ENCODE measurements around the gene ZMYM2.

- TF ChIP-seq POLR2AphosphoS5 (IDR thresholded peaks at IDR 0.05), result no peak
- TF ChIP-seq, protein P1, sequence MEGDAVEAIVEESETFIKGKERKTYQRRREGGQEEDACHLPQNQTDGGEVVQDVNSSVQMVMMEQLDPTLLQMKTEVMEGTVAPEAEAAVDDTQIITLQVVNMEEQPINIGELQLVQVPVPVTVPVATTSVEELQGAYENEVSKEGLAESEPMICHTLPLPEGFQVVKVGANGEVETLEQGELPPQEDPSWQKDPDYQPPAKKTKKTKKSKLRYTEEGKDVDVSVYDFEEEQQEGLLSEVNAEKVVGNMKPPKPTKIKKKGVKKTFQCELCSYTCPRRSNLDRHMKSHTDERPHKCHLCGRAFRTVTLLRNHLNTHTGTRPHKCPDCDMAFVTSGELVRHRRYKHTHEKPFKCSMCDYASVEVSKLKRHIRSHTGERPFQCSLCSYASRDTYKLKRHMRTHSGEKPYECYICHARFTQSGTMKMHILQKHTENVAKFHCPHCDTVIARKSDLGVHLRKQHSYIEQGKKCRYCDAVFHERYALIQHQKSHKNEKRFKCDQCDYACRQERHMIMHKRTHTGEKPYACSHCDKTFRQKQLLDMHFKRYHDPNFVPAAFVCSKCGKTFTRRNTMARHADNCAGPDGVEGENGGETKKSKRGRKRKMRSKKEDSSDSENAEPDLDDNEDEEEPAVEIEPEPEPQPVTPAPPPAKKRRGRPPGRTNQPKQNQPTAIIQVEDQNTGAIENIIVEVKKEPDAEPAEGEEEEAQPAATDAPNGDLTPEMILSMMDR (IDR thresholded peaks at IDR 0.05), result no peak
- TF ChIP-seq EP300 (IDR thresholded peaks at IDR 0.05), result no peak
- TF ChIP-seq POLR2A (IDR thresholded peaks at IDR 0.05), result no peak
These were observed 165.8 kb downstream of the ZMYM2 start for GRCh38 chr13:20124303-20124702.
